Esophagus squamous epithelium (tissue), 5 donors: ENCODE results near the gene LOXL1. TPM values are rescaled to one million over a fixed set of nuclear protein-coding genes. Genes with fewer than 3 reads are reported as not detected.

Source experiments
- DNase-seq: peaks from one replicate; lab custom pipeline; 2025; lab: John Stamatoyannopoulos, UW
- H3K27ac ChIP-seq, 4 donors: fragments of 200-600 bp; sonication (generic); one replicate each; pipeline ENCODE4 v1.5.1; 2016 to 2019; ENCODE audit warnings: mild to moderate bottlenecking in 1 of 4
- H3K27me3 ChIP-seq, 4 donors: fragments of 200-600 bp; sonication (generic); 1 replicate in 3 of 4; 2 replicates in 1 of 4; pipeline versions ENCODE4 v1.5.1 to v1.6.0; 2017 to 2021; ENCODE audit warnings: antibody characterized with exemption in 1 of 4
- H3K36me3 ChIP-seq, 3 donors: fragments of 200-600 bp; sonication (generic); one replicate each; pipeline ENCODE4 v1.5.1; 2016 to 2019
- H3K4me1 ChIP-seq, 3 donors: fragments of 200-600 bp; sonication (generic); one replicate each; pipeline ENCODE4 v1.5.1; 2017 to 2019
- H3K4me3 ChIP-seq, 4 donors: fragments of 200-600 bp; sonication (generic); 1 replicate in 3 of 4; 2 replicates in 1 of 4; pipeline ENCODE4 v1.5.1; 2016 to 2019; ENCODE audit warnings: mild to moderate bottlenecking in 2 of 4, moderate library complexity in 1 of 4
- H3K9me3 ChIP-seq, 3 donors: fragments of 200-600 bp; sonication (generic); one replicate each; pipeline ENCODE4 v1.5.1; 2016 to 2019
- CTCF ChIP-seq, 6 experiments: fragments of 450-650 bp in 4 of 6; fragments of 200-600 bp in 2 of 6; sonication (generic) in 2 of 6; IDR thresholded peaks; one replicate each; pipeline ENCODE4 v1.5.1; 2016 to 2019; ENCODE audit warnings: antibody characterized with exemption in 6 of 6, mild to moderate bottlenecking in 4 of 6, moderate library complexity in 4 of 6
- POLR2A ChIP-seq, 4 donors: fragments of 450-650 bp; IDR thresholded peaks; one replicate each; pipeline ENCODE4 v1.6.1; 2017; ENCODE audit warnings: antibody characterized with exemption in 4 of 4, mild to moderate bottlenecking in 4 of 4, moderate library complexity in 3 of 4
- WGBS, 2 donors: methylation state at CpG; one replicate each; pipeline ENCODE4 v1.1.5; 2018; 5-methylcytosine and 5-hydroxymethylcytosine counted together
- intact Hi-C: fragments of 100-400 bp; cut with DNase I; formaldehyde crosslinking; loops from one replicate; pipeline ENCODE4 v1.15.0; 2022
- total RNA-seq, 4 donors: library from RNA; depleted of rRNA; stranded (reverse); fragments of >200 nt; gene quantifications; one replicate each; pipeline ENCODE4 v1.1.0, GENCODE V29; 2016
- donor health status: DM: yes; HTN: yes; CAD: no.

The LOXL1 gene
- total RNA-seq, 4 donors from 2014 or later, result 4.3 to 7.7 (median 6.3) TPM

GRCh38 chr15:73892446-73893226 is 33.6 kb upstream of the LOXL1 start:
- TF ChIP-seq CTCF (IDR thresholded peaks at IDR 0.05) (no peak), POLR2A (IDR thresholded peaks at IDR 0.05) (no peak)
- 84 to 87% methylated on average over 9 to 11 of the region's 13 CpGs for WGBS, 2 donors
- no peak for DNase-seq

GRCh38 chr15:73894133-73894814 is 32.0 kb upstream of the LOXL1 start:
- H3K4me3 ChIP-seq, result no peak overlapping the region
- H3K4me1 ChIP-seq, result peaks cover under 1 to 4% (median 2%) of the 10 kb centered on the region in 3 donors
- no peaks in the 10 kb centered on the region for H3K9me3 ChIP-seq
- TF ChIP-seq CTCF (IDR thresholded peaks at IDR 0.05), result no peak
- no peak for TF ChIP-seq POLR2A (IDR thresholded peaks at IDR 0.05)
- no peak for DNase-seq
- H3K27ac ChIP-seq, result no peak overlapping the region
- intact Hi-C loops, result no loop called here
- H3K36me3 ChIP-seq, result no peaks in the 10 kb centered on the region
- WGBS, 2 donors, result 71 to 84% methylated on average over 8 to 10 of the region's 12 CpGs
- H3K27me3 ChIP-seq, result peaks cover 0 to 22% (median 0%) of the 10 kb centered on the region in 4 donors

More at GRCh38 chr15:73892446-73893226, 33.6 kb upstream of the LOXL1 start:
- H3K4me1 ChIP-seq, result no peaks in the 10 kb centered on the region
- no peaks in the 10 kb centered on the region for H3K36me3 ChIP-seq
- no peak overlapping the region for H3K27ac ChIP-seq
- no peaks in the 10 kb centered on the region for H3K9me3 ChIP-seq
- intact Hi-C loops, result no loop called here
- no peak overlapping the region for H3K4me3 ChIP-seq
- peaks cover 0 to 24% (median 0%) of the 10 kb centered on the region in 4 donors for H3K27me3 ChIP-seq

- TF ChIP-seq CTCF (IDR thresholded peaks at IDR 0.05) (peak in 5 of 6 experiments; percentile 55 to 88 (median 76)), POLR2A (IDR thresholded peaks at IDR 0.05) (no peak)
- peaks cover 0 to 18% (median 0%) of the 10 kb centered on the region in 4 donors for H3K27me3 ChIP-seq
- no peak overlapping the region for H3K4me3 ChIP-seq
- H3K27ac ChIP-seq, result no peak overlapping the region
- DNase-seq, result no peak
- no peaks in the 10 kb centered on the region for H3K36me3 ChIP-seq
- no peaks in the 10 kb centered on the region for H3K9me3 ChIP-seq
- H3K4me1 ChIP-seq, result peaks cover 2 to 14% (median 7%) of the 10 kb centered on the region in 3 donors
- WGBS, 2 donors, result 40 to 80% methylated on average over 3 to 8 of the region's 15 CpGs
- intact Hi-C loops, result no loop called here
These were observed 28.6 kb upstream of the LOXL1 start for GRCh38 chr15:73897441-73898261.

- TF ChIP-seq POLR2A (IDR thresholded peaks at IDR 0.05), result no peak
- TF ChIP-seq CTCF (IDR thresholded peaks at IDR 0.05), result no peak
- H3K9me3 ChIP-seq, result no peaks in the 10 kb centered on the region
- 43 to 62% methylated on average over 10 to 11 of the region's 15 CpGs for WGBS, 2 donors
- peaks cover 2 to 14% (median 7%) of the 10 kb centered on the region in 3 donors for H3K4me1 ChIP-seq
- H3K36me3 ChIP-seq, result no peaks in the 10 kb centered on the region
- no peak overlapping the region for H3K27ac ChIP-seq
- no peak overlapping the region for H3K4me3 ChIP-seq
- peaks cover 0 to 20% (median 0%) of the 10 kb centered on the region in 4 donors for H3K27me3 ChIP-seq
- intact Hi-C loops, result no loop called here
- DNase-seq, result no peak
These were observed 26.8 kb upstream of the LOXL1 start for GRCh38 chr15:73899197-73900094.
